Endothelial cell of umbilical vein (primary cell): ENCODE data around the gene MXI1. TPM values are rescaled to one million over a fixed set of nuclear protein-coding genes. Genes with fewer than 3 reads are reported as not detected.

Source experiments
- BruUV-seq: library from RNA; stranded (reverse); fragments of 400-500 nt; replicated peaks from 2 replicates; lab custom pipeline; 2021; lab: Mats Ljungman, UMichigan
- CTCF ChIA-PET: fragments of 300-600, 350-600 bp; sonication (Branson Sonifier 250); formaldehyde crosslinking; loops from one replicate; lab custom pipeline; 2021; ENCODE audit warnings: antibody characterized with exemption, inconsistent platforms; lab: Charles Lee
- POLR2A ChIA-PET: fragments of 300-600, 350-600 bp; sonication (Branson Sonifier 250); formaldehyde crosslinking; loops from one replicate; lab custom pipeline; 2021; ENCODE audit warnings: antibody characterized with exemption, inconsistent platforms; lab: Charles Lee
- DNase-seq: peaks from one replicate; pipeline ENCODE4 v3.0.0-alpha.2; 2011; ENCODE audit warnings: low read depth, low spot score
- FAIRE-seq: peaks from 2 replicates; lab custom pipeline; 2011; peaks lifted over from hg19 to GRCh38; lab: Jason Lieb, UNC
- H2AFZ ChIP-seq: 2 replicates; pipeline ENCODE4 v1.6.0; 2012; ENCODE audit warnings: low read depth, low read length, control low read depth, inconsistent platforms
- H3K27ac ChIP-seq: 2 replicates; pipeline ENCODE4 v1.5.1; 2011; ENCODE audit warnings: low read depth, mild to moderate bottlenecking, control low read depth, low read length, moderate library complexity; ENCODE audit not compliant: insufficient read depth
- H3K27me3 ChIP-seq, 2 experiments: 2 replicates each; pipeline versions ENCODE4 v1.6.0 to v1.6.1; 2011; ENCODE audit warnings: low read length in 2 of 2, mixed read lengths in 1 of 2; ENCODE audit not compliant: control insufficient read depth in 2 of 2, insufficient read depth in 2 of 2
- H3K36me3 ChIP-seq, 2 experiments: 2 replicates in 1 of 2; 3 replicates in 1 of 2; pipeline ENCODE4 v1.5.1; 2011; ENCODE audit warnings: low read length in 2 of 2, mild to moderate bottlenecking in 1 of 2, moderate library complexity in 1 of 2; ENCODE audit not compliant: control insufficient read depth in 2 of 2, insufficient read depth in 2 of 2; ENCODE audit errors: extremely low read depth in 1 of 2
- H3K4me1 ChIP-seq: 3 replicates; pipeline ENCODE4 v1.5.1; 2011; ENCODE audit warnings: mild to moderate bottlenecking, low read length; ENCODE audit not compliant: control insufficient read depth, insufficient read depth; ENCODE audit errors: extremely low read depth
- H3K4me2 ChIP-seq: 2 replicates; pipeline ENCODE4 v1.6.1; 2011; ENCODE audit warnings: low read length, control low read depth, mixed read lengths; ENCODE audit not compliant: insufficient read depth
- H3K4me3 ChIP-seq, 3 experiments: fragments of 200-600 bp in 1 of 3; sonication (generic), shearing (Covaris generic) in 1 of 3; replicated peaks in 1 of 3; 2 replicates each; pipeline ENCODE4 v1.5.1; 2011 to 2016; ENCODE audit warnings: control low read depth in 3 of 3, low read length in 3 of 3, mild to moderate bottlenecking in 2 of 3, inconsistent platforms in 1 of 3, low read depth in 1 of 3, moderate library complexity in 1 of 3; ENCODE audit not compliant: insufficient read depth in 1 of 3
- H3K79me2 ChIP-seq: 2 replicates; pipeline ENCODE4 v1.6.0; 2012; ENCODE audit warnings: low read length, inconsistent platforms; ENCODE audit not compliant: control insufficient read depth, insufficient read depth
- H3K9ac ChIP-seq: replicated peaks from 2 replicates; pipeline ENCODE3; 2011; ENCODE audit warnings: low read length, control low read depth; ENCODE audit not compliant: insufficient read depth; ENCODE audit errors: extremely low read depth
- H3K9me1 ChIP-seq: replicated peaks from 3 replicates; pipeline ENCODE4 v1.6.0; 2011; ENCODE audit warnings: mild to moderate bottlenecking, low read length; ENCODE audit not compliant: control insufficient read depth, insufficient read depth; ENCODE audit errors: extremely low read depth
- H3K9me3 ChIP-seq: replicated peaks from 2 replicates; pipeline ENCODE4 v1.5.1; 2012; ENCODE audit warnings: low read length, inconsistent platforms; ENCODE audit not compliant: control insufficient read depth, insufficient read depth
- H4K20me1 ChIP-seq: replicated peaks from 2 replicates; pipeline ENCODE3; 2011; ENCODE audit warnings: mild to moderate bottlenecking, low read length; ENCODE audit not compliant: control insufficient read depth, insufficient read depth; ENCODE audit errors: extremely low read depth
- EZH2 ChIP-seq: IDR thresholded peaks from 2 replicates; pipeline ENCODE4 v1.6.1; 2012; ENCODE audit warnings: borderline replicate concordance, low read depth, mild to moderate bottlenecking, moderate library complexity, low read length, inconsistent platforms; ENCODE audit not compliant: severe bottlenecking
- FOS ChIP-seq: IDR thresholded peaks from 2 replicates; pipeline ENCODE4 v1.6.1; 2011; ENCODE audit warnings: mild to moderate bottlenecking, low read length, moderate library complexity, borderline replicate concordance; ENCODE audit not compliant: insufficient read depth
- GATA2 ChIP-seq: IDR thresholded peaks from 2 replicates; pipeline ENCODE4 v1.7.0; 2011; ENCODE audit warnings: low read depth, mild to moderate bottlenecking, moderate library complexity, mixed read lengths, low read length; ENCODE audit not compliant: insufficient read length, insufficient read depth
- JUN ChIP-seq: IDR thresholded peaks from 2 replicates; pipeline ENCODE4 v1.6.1; 2011; ENCODE audit warnings: borderline replicate concordance, low read depth; ENCODE audit not compliant: insufficient read length, insufficient read depth
- MAX ChIP-seq: IDR thresholded peaks from 2 replicates; pipeline ENCODE4 v1.6.1; 2011; ENCODE audit not compliant: insufficient read depth, insufficient read length
- MYC ChIP-seq: IDR thresholded peaks from one replicate; pipeline ENCODE4 v1.6.1; 2011; ENCODE audit warnings: mild to moderate bottlenecking, low read depth, low read length
- POLR2A ChIP-seq: IDR thresholded peaks from 2 replicates; pipeline ENCODE4 v1.6.1; 2012; ENCODE audit warnings: low read depth, mild to moderate bottlenecking, control low read depth, low read length
- POLR2AphosphoS5 ChIP-seq: IDR thresholded peaks from 2 replicates; pipeline ENCODE4 v1.6.1; 2012; ENCODE audit warnings: low read depth, mild to moderate bottlenecking, control low read depth, low read length, moderate library complexity; ENCODE audit not compliant: insufficient read depth
- dilution Hi-C: fragments of 300-500 bp; cut with MboI; formaldehyde crosslinking; loops from one replicate; pipeline ENCODE4 v1.15.0; 2019; ENCODE audit warnings: low sequenced_read_pairs; ENCODE audit not compliant: extremely low pct_ligation_motif_present
- intact Hi-C: fragments of 100-400 bp; cut with micrococcal nuclease; formaldehyde crosslinking; loops from one replicate; pipeline ENCODE4 v1.10.0; 2022
- polyA plus RNA-seq, 4 experiments: library from polyadenylated mRNA; depleted of rRNA in 3 of 4; stranded (reverse) in 3 of 4; unstranded in 1 of 4; fragments of >200 nt; gene quantifications; 2 replicates each; pipeline versions ENCODE4 v1.2.1 to v1.2.3, GENCODE V29; 2011 to 2012; ENCODE audit warnings: missing spikeins in 1 of 4
- total RNA-seq: library from RNA; stranded (reverse); gene quantifications from 2 replicates; pipeline ENCODE4 v1.2.3, GENCODE V29; 2021
- TF ChIP-seq, protein P1 (sequence below), 2 donors: IDR thresholded peaks; 1 replicate in 1 of 2; 2 replicates in 1 of 2; pipeline ENCODE4 v1.5.1; 2011; ENCODE audit warnings: low read length in 2 of 2, mild to moderate bottlenecking in 2 of 2, moderate library complexity in 2 of 2, control low read depth in 1 of 2, inconsistent platforms in 1 of 2, low read depth in 1 of 2; ENCODE audit not compliant: insufficient read depth in 1 of 2; ENCODE audit errors: extremely low read depth in 1 of 2

The MXI1 gene
- total and polyA plus RNA-seq, 2 donors (not counting 3 experiments of a cell fraction or from before 2014, with no cell fraction given), result 2.7 to 8.5 TPM

GRCh38 chr10:110306452-110306768 is 99.0 kb downstream of the MXI1 start:
- H3K4me2 ChIP-seq, result no peak overlapping the region
- no peak overlapping the region for H3K27ac ChIP-seq
- H3K4me1 ChIP-seq, result peaks cover 62% of the 10 kb centered on the region
- no TSS peak for BruUV-seq
- peaks cover 4% of the 10 kb centered on the region for H4K20me1 ChIP-seq
- no peaks in the 10 kb centered on the region for H3K27me3 ChIP-seq
- ChIA-PET POLR2A (interaction anchor here (0.6 kb wide), 1 partner anchor 23 kb away, joined by 6 read pairs; no protein-coding TSS in a partner anchor), CTCF (interaction anchor here (1.0 to 4.2 kb wide), 15 partner anchors 48 to 1830 kb away, joined by 3 to 80 read pairs (median 7); partner anchors contain the start of gene DUSP5)
- peaks cover 33% of the 10 kb centered on the region for H3K79me2 ChIP-seq
- TF ChIP-seq MYC, result no peak
- no peak for TF ChIP-seq MAX
- no peak for TF ChIP-seq FOS
- no peak for TF ChIP-seq POLR2A
- no peak for TF ChIP-seq EZH2
- no peak for TF ChIP-seq POLR2AphosphoS5
- TF ChIP-seq, protein P1, sequence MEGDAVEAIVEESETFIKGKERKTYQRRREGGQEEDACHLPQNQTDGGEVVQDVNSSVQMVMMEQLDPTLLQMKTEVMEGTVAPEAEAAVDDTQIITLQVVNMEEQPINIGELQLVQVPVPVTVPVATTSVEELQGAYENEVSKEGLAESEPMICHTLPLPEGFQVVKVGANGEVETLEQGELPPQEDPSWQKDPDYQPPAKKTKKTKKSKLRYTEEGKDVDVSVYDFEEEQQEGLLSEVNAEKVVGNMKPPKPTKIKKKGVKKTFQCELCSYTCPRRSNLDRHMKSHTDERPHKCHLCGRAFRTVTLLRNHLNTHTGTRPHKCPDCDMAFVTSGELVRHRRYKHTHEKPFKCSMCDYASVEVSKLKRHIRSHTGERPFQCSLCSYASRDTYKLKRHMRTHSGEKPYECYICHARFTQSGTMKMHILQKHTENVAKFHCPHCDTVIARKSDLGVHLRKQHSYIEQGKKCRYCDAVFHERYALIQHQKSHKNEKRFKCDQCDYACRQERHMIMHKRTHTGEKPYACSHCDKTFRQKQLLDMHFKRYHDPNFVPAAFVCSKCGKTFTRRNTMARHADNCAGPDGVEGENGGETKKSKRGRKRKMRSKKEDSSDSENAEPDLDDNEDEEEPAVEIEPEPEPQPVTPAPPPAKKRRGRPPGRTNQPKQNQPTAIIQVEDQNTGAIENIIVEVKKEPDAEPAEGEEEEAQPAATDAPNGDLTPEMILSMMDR (IDR thresholded peaks at IDR 0.05; ENCODE audit: extremely low read depth in 1 of 2, insufficient read depth in 1 of 2, low read depth in 1 of 2, low read length in 2 of 2), result no peak
- TF ChIP-seq GATA2, result no peak
- TF ChIP-seq JUN, result no peak
- no peak overlapping the region for H2AFZ ChIP-seq
- no peak overlapping the region for H3K4me3 ChIP-seq
- FAIRE-seq (no peak), DNase-seq (no peak)
- H3K36me3 ChIP-seq, result peaks cover 3 to 8% of the 10 kb centered on the region in 2 experiments
- no peaks in the 10 kb centered on the region for H3K9me3 ChIP-seq
- no peaks in the 10 kb centered on the region for H3K9me1 ChIP-seq
- H3K9ac ChIP-seq, result no peak overlapping the region
- dilution Hi-C loops (no loop called here), intact Hi-C loops (loop anchor here (1.0 to 5.0 kb wide), 10 partner anchors 92 to 1831 kb away; partner anchors contain the start of genes ADRA2A, PDCD4 and SMC3)
